HG03280 (cell line): ENCODE data around the gene CCDC121.

Experiments used
- ATAC-seq: cut with Tn5 transposase; IDR thresholded peaks from one replicate; pipeline ENCODE4 v1.9.1; 2021; ENCODE audit warnings: mild to moderate bottlenecking, moderate library complexity; ENCODE audit not compliant: unreplicated experiment

Gene CCDC121

GRCh38 chr2:27628767-27629709, at the start of gene CCDC121, which contains the start of gene GPN1:
CCDC121 (minus strand) TSS chr2:27629012; CDS start chr2:27627799, 1,213 bp downstream.
GPN1 (plus strand) TSS chr2:27629050; CDS start chr2:27629059, 9 bp downstream.
- ATAC-seq: peak; percentile 95

GRCh38 chr2:27672723-27673486, 44.1 kb upstream of the CCDC121 start:
- no peak for ATAC-seq

GRCh38 chr2:27671235-27671634, 42.4 kb upstream of the CCDC121 start:
- no peak for ATAC-seq

GRCh38 chr2:27667446-27667845, 38.6 kb upstream of the CCDC121 start:
- ATAC-seq: no peak

- no peak for ATAC-seq
Observed at GRCh38 chr2:27664622-27665363, 36.0 kb upstream of the CCDC121 start.

- ATAC-seq: peak; percentile 13
Observed at GRCh38 chr2:27664154-27664574, 35.4 kb upstream of the CCDC121 start.

- ATAC-seq: peak; percentile 73
Observed at GRCh38 chr2:27663285-27664153, 34.7 kb upstream of the CCDC121 start, which contains the start of the genes SLC4A1AP and SUPT7L. SLC4A1AP (plus strand) TSS chr2:27663889; CDS start chr2:27663915, 26 bp downstream. SUPT7L (minus strand) TSS chr2:27663614; CDS start chr2:27662192, 1,422 bp downstream.

GRCh38 chr2:27661371-27661770, 32.6 kb upstream of the CCDC121 start:
- ATAC-seq: no peak

GRCh38 chr2:27655155-27655951, 26.5 kb upstream of the CCDC121 start:
- no peak for ATAC-seq

- no peak for ATAC-seq
Observed at GRCh38 chr2:27653397-27653796, 24.6 kb upstream of the CCDC121 start.

- no peak for ATAC-seq
Observed at GRCh38 chr2:27652790-27653189, 24.0 kb upstream of the CCDC121 start.

- no peak for ATAC-seq
Observed at GRCh38 chr2:27652341-27652740, 23.5 kb upstream of the CCDC121 start.

- ATAC-seq: no peak
Observed at GRCh38 chr2:27651056-27651455, 22.2 kb upstream of the CCDC121 start.

- ATAC-seq: no peak
Observed at GRCh38 chr2:27647737-27648136, 18.9 kb upstream of the CCDC121 start.

GRCh38 chr2:27647289-27647688, 18.5 kb upstream of the CCDC121 start:
- ATAC-seq: no peak

- no peak for ATAC-seq
Observed at GRCh38 chr2:27645197-27645596, 16.4 kb upstream of the CCDC121 start.

GRCh38 chr2:27640722-27641245, 12.0 kb upstream of the CCDC121 start:
- ATAC-seq: no peak

GRCh38 chr2:27638709-27639108, 9.9 kb upstream of the CCDC121 start:
- no peak for ATAC-seq
